Loucy (cell line): ENCODE results near the gene RAB6A.
A peak's percentile ranks its signal among the peaks of the same experiment; 100 is the strongest.
"Not testable (repeated sequence)": the region's sequence is repeated elsewhere in the genome, so short reads cannot be mapped to it uniquely, and the experiment has no call there.

ENCODE experiments used
- H2AFZ ChIP-seq: fragments of 200-600 bp; sonication (generic); 2 replicates; pipeline ENCODE4 v1.6.0; 2016; ENCODE audit warnings: antibody characterized with exemption, mild to moderate bottlenecking, low read length, moderate library complexity
- H3F3A ChIP-seq: fragments of 200-600 bp; 2 replicates; pipeline ENCODE4 v1.6.0; 2016; ENCODE audit warnings: antibody characterized with exemption, low read depth, mild to moderate bottlenecking
- H3K27me3 ChIP-seq: fragments of 200-600 bp; sonication (generic); 2 replicates; pipeline ENCODE4 v1.6.1; 2014; ENCODE audit warnings: low read length, mild to moderate bottlenecking; ENCODE audit not compliant: insufficient read depth, poor library complexity, severe bottlenecking
- H3K36me3 ChIP-seq: fragments of 200-600 bp; sonication (generic); 2 replicates; pipeline ENCODE4 v1.6.1; 2016; ENCODE audit warnings: low read length; ENCODE audit not compliant: insufficient read depth
- H3K4me1 ChIP-seq: fragments of 200-600 bp; sonication (generic); 2 replicates; pipeline ENCODE4 v1.5.1; 2014; ENCODE audit warnings: low read length, mild to moderate bottlenecking; ENCODE audit not compliant: insufficient read depth, poor library complexity, severe bottlenecking
- H3K4me2 ChIP-seq: fragments of 200-600 bp; sonication (generic); 2 replicates; pipeline ENCODE4 v1.6.0; 2014; ENCODE audit warnings: antibody characterized with exemption, low read length, low read depth, mild to moderate bottlenecking; ENCODE audit not compliant: poor library complexity, severe bottlenecking
- H3K4me3 ChIP-seq: fragments of 200-600 bp; sonication (generic); 2 replicates; pipeline ENCODE4 v1.5.1; 2014; ENCODE audit warnings: low read length, mild to moderate bottlenecking, mixed read lengths; ENCODE audit not compliant: poor library complexity, severe bottlenecking
- H3K79me2 ChIP-seq: fragments of 200-600 bp; sonication (generic); 2 replicates; pipeline ENCODE4 v1.6.1; 2014; ENCODE audit warnings: low read length; ENCODE audit not compliant: insufficient read depth
- H3K9ac ChIP-seq: fragments of 200-600 bp; sonication (generic); 2 replicates; pipeline ENCODE4 v1.6.0; 2014; ENCODE audit warnings: mild to moderate bottlenecking, low read depth, low read length, moderate library complexity; ENCODE audit not compliant: poor library complexity, severe bottlenecking
- H3K9me2 ChIP-seq: fragments of 200-600 bp; sonication (generic); replicated peaks from 2 replicates; pipeline ENCODE4 v1.6.1; 2016; ENCODE audit warnings: low read depth, low read length, mixed read lengths
- H3K9me3 ChIP-seq: fragments of 200-600 bp; sonication (generic); 2 replicates; pipeline ENCODE4 v1.6.1; 2014; ENCODE audit warnings: mild to moderate bottlenecking, antibody characterized with exemption, low read length, low read depth; ENCODE audit not compliant: insufficient read depth
- H4K20me1 ChIP-seq: fragments of 200-600 bp; sonication (generic); 2 replicates; pipeline ENCODE4 v1.6.0; 2014; ENCODE audit warnings: antibody characterized with exemption, low read length, mild to moderate bottlenecking; ENCODE audit not compliant: insufficient read depth, poor library complexity, severe bottlenecking
- CTCF ChIP-seq: fragments of 200-600 bp; sonication (generic); conservative IDR thresholded peaks from 2 replicates; pipeline ENCODE4 v1.5.1; 2014; ENCODE audit warnings: mild to moderate bottlenecking, antibody characterized with exemption, low read length
- EZH2phosphoT487 ChIP-seq: fragments of 200-600 bp; IDR thresholded peaks from 2 replicates; pipeline ENCODE4 v1.6.1; 2018; ENCODE audit warnings: antibody characterized with exemption, mild to moderate bottlenecking, moderate library complexity, borderline replicate concordance

RAB6A gene

DNA sequence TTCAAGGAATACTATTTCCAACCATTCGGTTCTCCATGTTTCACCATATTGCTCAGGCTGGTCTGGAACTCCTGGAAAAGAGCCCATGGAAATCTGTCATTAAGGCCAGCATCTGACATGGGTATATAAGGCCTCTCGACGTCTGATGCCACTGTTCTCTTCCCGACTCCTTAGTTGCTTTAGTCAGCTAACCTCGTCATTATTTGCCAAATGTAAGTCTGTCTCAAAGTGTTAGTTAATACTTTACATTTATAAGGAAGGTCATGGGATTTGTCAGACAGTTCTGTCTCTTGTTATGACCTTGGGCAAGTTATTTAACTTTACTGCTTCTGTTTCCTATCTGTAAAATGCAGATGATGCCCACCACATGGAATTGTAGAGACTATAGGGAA, 28.4 kb upstream of the RAB6A start:
- no peaks in the 10 kb centered on the region for H3K9me3 ChIP-seq
- no peak for TF ChIP-seq EZH2phosphoT487
- no peak for TF ChIP-seq CTCF
- H2AFZ ChIP-seq, result no peak overlapping the region
- peak overlapping the region; percentile 91 for H3K4me3 ChIP-seq
- H3K36me3 ChIP-seq, result no peaks in the 10 kb centered on the region
- peak overlapping the region; percentile 96 for H3K4me2 ChIP-seq
- no peaks in the 10 kb centered on the region for H3K9me2 ChIP-seq
- no peaks in the 10 kb centered on the region for H3K27me3 ChIP-seq
- H3F3A ChIP-seq, result no peaks in the 10 kb centered on the region
- H3K79me2 ChIP-seq, result peaks cover 39% of the 10 kb centered on the region
- H3K9ac ChIP-seq, result peak overlapping the region; percentile 91
- H3K4me1 ChIP-seq, result peaks cover 33% of the 10 kb centered on the region
- H4K20me1 ChIP-seq, result no peaks in the 10 kb centered on the region

DNA sequence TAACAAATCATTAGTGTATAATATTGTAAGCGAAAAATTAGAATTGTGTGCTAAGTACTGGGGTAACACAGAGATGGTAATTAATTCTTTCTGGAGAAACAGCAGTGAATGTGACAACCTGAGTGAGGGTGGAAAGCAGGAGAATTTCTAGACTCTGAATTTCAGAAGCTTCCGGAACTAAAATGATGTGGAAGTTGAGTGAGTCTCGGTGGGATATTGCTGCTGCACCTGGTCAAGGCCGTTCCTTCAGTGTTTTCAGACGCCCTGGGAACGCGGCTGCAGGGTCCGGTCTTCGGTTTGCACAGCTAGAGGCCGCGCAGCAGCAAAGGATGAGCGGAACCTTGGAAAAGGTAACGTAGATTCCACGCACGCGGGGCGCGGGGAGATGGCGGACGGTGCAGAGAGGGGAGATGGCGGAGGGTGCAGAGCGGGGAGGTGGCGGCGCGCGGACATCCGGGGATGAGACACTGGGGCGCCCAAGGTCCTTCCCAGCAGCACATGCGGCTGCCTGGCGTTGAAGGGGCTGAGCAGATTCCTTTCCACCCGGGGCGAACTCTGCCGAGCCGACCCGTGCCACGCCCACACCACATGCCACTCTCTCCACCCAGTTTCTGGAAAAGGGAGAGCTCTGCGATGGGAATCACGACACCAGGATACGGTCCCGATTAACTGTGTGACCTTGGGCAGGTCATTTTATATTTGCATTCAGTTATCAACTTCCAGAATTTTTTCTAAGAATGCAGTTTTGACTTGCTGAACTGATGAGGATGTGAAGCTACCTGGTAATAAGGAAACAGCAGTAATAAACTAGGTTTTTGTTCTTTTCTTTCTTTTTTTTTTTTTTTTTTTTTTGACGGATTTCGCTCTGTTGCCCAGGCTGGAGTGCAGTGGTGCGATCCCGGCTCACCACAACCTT, 27.0 kb upstream of the RAB6A start, which contains the start of gene MRPL48:
MRPL48 (plus strand) TSS at position 232 of the 916 bp plus-strand sequence; CDS start at position 330, 98 bp downstream.
- peaks cover 33% of the 10 kb centered on the region for H3K79me2 ChIP-seq
- H3K4me1 ChIP-seq, result peaks cover 33% of the 10 kb centered on the region
- H3K9me3 ChIP-seq, result no peaks in the 10 kb centered on the region
- H3K4me2 ChIP-seq, result peak within 1 kb of the TSS; percentile 96
- H3K9me2 ChIP-seq, result no peaks in the 10 kb centered on the region
- H3K27me3 ChIP-seq, result no peaks in the 10 kb centered on the region
- peak within 1 kb of the TSS; percentile 99 for H2AFZ ChIP-seq
- H3K9ac ChIP-seq, result peak within 1 kb of the TSS; percentile 91
- H3F3A ChIP-seq, result no peaks in the 10 kb centered on the region
- H4K20me1 ChIP-seq, result no peaks in the 10 kb centered on the region
- TF ChIP-seq EZH2phosphoT487, result no peak
- no peak for TF ChIP-seq CTCF
- peak within 1 kb of the TSS; percentile 91 for H3K4me3 ChIP-seq
- no peaks in the 10 kb centered on the region for H3K36me3 ChIP-seq

DNA sequence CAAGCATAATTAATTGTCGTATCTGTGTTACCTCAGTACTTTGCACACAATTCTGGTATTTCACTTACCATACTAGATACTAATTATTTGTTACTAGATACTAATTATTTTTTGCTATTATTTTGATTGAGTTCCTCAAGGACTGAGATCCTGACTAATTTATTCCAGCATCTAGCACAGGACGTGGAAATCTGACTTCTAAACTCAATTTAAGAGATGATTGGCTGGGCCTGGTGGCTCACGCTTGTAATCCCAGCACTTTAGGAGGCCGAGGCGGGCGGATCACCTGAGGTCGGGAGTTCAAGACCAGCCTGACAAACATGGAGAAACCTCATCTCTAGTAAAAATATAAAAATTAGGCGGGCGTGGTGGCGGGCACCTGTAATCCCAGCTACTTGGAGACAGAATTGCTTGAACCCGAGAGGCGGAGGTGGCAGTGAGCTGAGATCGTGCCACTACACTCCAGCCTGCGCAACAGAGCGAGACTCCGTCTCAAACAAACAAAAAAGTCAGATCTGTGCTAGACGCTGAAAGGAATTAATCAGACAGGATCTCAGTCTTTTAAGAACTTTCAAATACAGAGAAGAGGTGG, 26.3 kb upstream of the RAB6A start:
- H3K4me2 ChIP-seq, result peak overlapping the region; percentile 96
- H3K9ac ChIP-seq, result peak overlapping the region; percentile 91
- H2AFZ ChIP-seq, result peak overlapping the region; percentile 99
- H3K9me2 ChIP-seq, result no peaks in the 10 kb centered on the region
- TF ChIP-seq EZH2phosphoT487 (no peak), CTCF (no peak)
- no peaks in the 10 kb centered on the region for H4K20me1 ChIP-seq
- peak overlapping the region; percentile 91 for H3K4me3 ChIP-seq
- H3F3A ChIP-seq, result no peaks in the 10 kb centered on the region
- H3K27me3 ChIP-seq, result no peaks in the 10 kb centered on the region
- H3K9me3 ChIP-seq, result no peaks in the 10 kb centered on the region
- H3K79me2 ChIP-seq, result peaks cover 33% of the 10 kb centered on the region
- H3K36me3 ChIP-seq, result no peaks in the 10 kb centered on the region
- peaks cover 26% of the 10 kb centered on the region for H3K4me1 ChIP-seq

- H3K36me3 ChIP-seq, H3K9me3 ChIP-seq, H3K9ac ChIP-seq, H3K9me2 ChIP-seq, H3K4me3 ChIP-seq, H3K27me3 ChIP-seq, H3K4me2 ChIP-seq, H2AFZ ChIP-seq, H3F3A ChIP-seq, H4K20me1 ChIP-seq: not testable (repeated sequence)
- Histone ChIP-seq H3K4me1 (peaks cover 20% of the 10 kb centered on the region), H3K79me2 (peaks cover 23% of the 10 kb centered on the region)
Observed at GRCh38 chr11:73785467-73785866, 24.6 kb upstream of the RAB6A start.
